K562 (cell line): ENCODE results near the gene CYP2D6. TPM values are rescaled to one million over a fixed set of nuclear protein-coding genes. Genes with fewer than 3 reads are reported as not detected.

Experiments
- BRD4 ChIP-seq: fragments of 200-600 bp; sonication (generic); IDR thresholded peaks from 2 replicates; pipeline ENCODE4 v1.6.1; 2017; ENCODE audit warnings: inconsistent platforms
- COPS2 ChIP-seq: fragments of 450-650 bp; conservative IDR thresholded peaks from 2 replicates; pipeline ENCODE4 v1.6.1; 2016; ENCODE audit warnings: mild to moderate bottlenecking, moderate library complexity
- CTBP1 ChIP-seq: fragments of 450-650 bp; IDR thresholded peaks from 2 replicates; pipeline ENCODE4 v1.6.1; 2016; ENCODE audit warnings: borderline replicate concordance
- E2F8 ChIP-seq: fragments of 450-650 bp; IDR thresholded peaks from 2 replicates; pipeline ENCODE4 v1.7.1; 2018; ENCODE audit warnings: mild to moderate bottlenecking, low read depth; ENCODE audit not compliant: partially characterized antibody
- HDAC1 ChIP-seq, 2 experiments: fragments of 450-650 bp; IDR thresholded peaks; 2 replicates each; pipeline ENCODE4 v1.6.1; 2016 to 2017; ENCODE audit warnings: inconsistent platforms in 1 of 2, mild to moderate bottlenecking in 1 of 2, moderate library complexity in 1 of 2
- MAFK ChIP-seq: IDR thresholded peaks from 2 replicates; pipeline ENCODE4 v1.6.1; 2011; ENCODE audit warnings: low read length, improper control_type of control experiment
- NFE2 ChIP-seq: IDR thresholded peaks from 2 replicates; pipeline ENCODE4 v1.6.1; 2014; ENCODE audit warnings: antibody characterized with exemption, low read depth
- NR2C2 ChIP-seq, 2 experiments: fragments of 200-800 bp in 1 of 2; sonication (Bioruptor generic) in 1 of 2; sonication (generic) in 1 of 2; formaldehyde crosslinking in 1 of 2; IDR thresholded peaks; 2 replicates each; pipeline versions ENCODE4 v1.6.1 to v1.8.0; 2016 to 2022; ENCODE audit warnings: mild to moderate bottlenecking in 1 of 2, missing compliant biosample characterization in 1 of 2, missing genetic modification characterization in 1 of 2, missing genetic modification reagents in 1 of 2
- TAF1 ChIP-seq: IDR thresholded peaks from 2 replicates; pipeline ENCODE4 v1.6.1; 2011; ENCODE audit warnings: mild to moderate bottlenecking, low read length, moderate library complexity; ENCODE audit not compliant: insufficient read depth, control insufficient read depth, severe bottlenecking; ENCODE audit errors: extremely low read depth
- ZSCAN32 ChIP-seq: fragments of 450-650 bp; formaldehyde crosslinking; IDR thresholded peaks from 2 replicates; pipeline ENCODE4 v1.4.0; 2020; ENCODE audit warnings: mild to moderate bottlenecking, moderate library complexity
- polyA plus RNA-seq, 8 experiments: library from polyadenylated mRNA; depleted of rRNA in 4 of 8; stranded (reverse) in 5 of 8; unstranded in 3 of 8; fragments of >200 nt; fragmentation: Nextera tagmentation in 2 of 8; fragmentation: Illumina TruSeq in 1 of 8; extraction: Ambion mirVana in 2 of 8; extraction: Trizol in 1 of 8; gene quantifications; 2 replicates each; pipeline versions ENCODE4 v1.2.1 to v1.2.3, GENCODE V29; 2011 to 2014; ENCODE audit warnings: inconsistent platforms in 1 of 8, missing spikeins in 1 of 8
- total RNA-seq, 7 experiments: library from RNA; depleted of rRNA in 6 of 7; stranded (reverse); fragments of >200 nt in 6 of 7; fragmentation: Illumina TruSeq in 2 of 7; extraction: Trizol in 2 of 7; gene quantifications; 2 replicates each; pipeline versions ENCODE4 v1.2.1 to v1.2.3, GENCODE V29; 2011 to 2021; ENCODE audit warnings: low replicate concordance in 1 of 7

Gene CYP2D6
- total and polyA plus RNA-seq, 9 of the 15 experiments (the other 6 are each of a cell fraction or from before 2014, with no cell fraction given): 0.04 to 0.20 (median 0.09) TPM; not detected in 5

- no peak for TF ChIP-seq E2F8
- TF ChIP-seq NFE2: no peak
- TF ChIP-seq TAF1: no peak
- TF ChIP-seq COPS2: no peak
- TF ChIP-seq ZSCAN32 (CRISPR knock-in tag): no peak
- TF ChIP-seq HDAC1 (IDR thresholded peaks at IDR 0.05): no peak
- TF ChIP-seq MAFK: no peak
- TF ChIP-seq NR2C2 (CRISPR knock-in tag; IDR thresholded peaks at IDR 0.05): no peak
- no peak for TF ChIP-seq NR2C2 (tag; IDR thresholded peaks at IDR 0.05)
- TF ChIP-seq CTBP1: no peak
- no peak for TF ChIP-seq BRD4
Observed at GRCh38 chr22:42076764-42077485, 53.7 kb downstream of the CYP2D6 start (continued).

Other genes starting within 250 kb of the CYP2D6 start
Only the 7 nearest of the 10 such genes appear.
- not detected in 2 replicates for gene SEPTIN3, start 161.4 kb downstream of the CYP2D6 start, total RNA-seq (2014; rRNA removed)
- gene SEPTIN3, start 161.4 kb downstream of the CYP2D6 start, total RNA-seq (2014; rRNA removed; fragmentation: Illumina TruSeq; extraction: Trizol): not detected in 2 replicates
- gene SEPTIN3, start 161.4 kb downstream of the CYP2D6 start, total RNA-seq (2015; rRNA removed; fragmentation: Illumina TruSeq; extraction: Trizol): not detected in 2 replicates
- gene SEPTIN3, start 161.4 kb downstream of the CYP2D6 start, total RNA-seq (2021): not detected in 2 replicates
- 0.06 and 0.08 TPM in 2 replicates for gene SEPTIN3, start 161.4 kb downstream of the CYP2D6 start, polyA plus RNA-seq (2011; rRNA removed)
- gene SEPTIN3, start 161.4 kb downstream of the CYP2D6 start, polyA plus RNA-seq (2014; fragmentation: Illumina TruSeq; extraction: Trizol): not detected in 2 replicates
- not detected for gene SEPTIN3, start 161.4 kb downstream of the CYP2D6 start, polyA plus RNA-seq (2014; fragmentation: Nextera tagmentation; extraction: Ambion mirVana)
- not detected in 2 replicates for gene SEPTIN3, start 161.4 kb downstream of the CYP2D6 start, polyA plus RNA-seq (2014; rRNA removed)
- not detected in 2 replicates for gene WBP2NL, start 132.0 kb downstream of the CYP2D6 start, total RNA-seq (2014; rRNA removed)
- not detected in 2 replicates for gene WBP2NL, start 132.0 kb downstream of the CYP2D6 start, total RNA-seq (2014; rRNA removed; fragmentation: Illumina TruSeq; extraction: Trizol)
- gene WBP2NL, start 132.0 kb downstream of the CYP2D6 start, total RNA-seq (2015; rRNA removed; fragmentation: Illumina TruSeq; extraction: Trizol): not detected in 2 replicates
- gene WBP2NL, start 132.0 kb downstream of the CYP2D6 start, total RNA-seq (2021): not detected in 2 replicates
- gene WBP2NL, start 132.0 kb downstream of the CYP2D6 start, polyA plus RNA-seq (2011; rRNA removed): not detected in 2 replicates
- gene WBP2NL, start 132.0 kb downstream of the CYP2D6 start, polyA plus RNA-seq (2014; fragmentation: Illumina TruSeq; extraction: Trizol): not detected in 2 replicates
- not detected for gene WBP2NL, start 132.0 kb downstream of the CYP2D6 start, polyA plus RNA-seq (2014; fragmentation: Nextera tagmentation; extraction: Ambion mirVana)
- not detected in 2 replicates for gene WBP2NL, start 132.0 kb downstream of the CYP2D6 start, polyA plus RNA-seq (2014; rRNA removed)
- 19.5 and 20.6 TPM in 2 replicates for gene NAGA, start 60.0 kb downstream of the CYP2D6 start, total RNA-seq (2014; rRNA removed)
- 9.9 and 11.5 TPM in 2 replicates for gene NAGA, start 60.0 kb downstream of the CYP2D6 start, total RNA-seq (2014; rRNA removed; fragmentation: Illumina TruSeq; extraction: Trizol)
- gene NAGA, start 60.0 kb downstream of the CYP2D6 start, total RNA-seq (2015; rRNA removed; fragmentation: Illumina TruSeq; extraction: Trizol): 15.9 and 16.1 TPM in 2 replicates
- gene NAGA, start 60.0 kb downstream of the CYP2D6 start, total RNA-seq (2021): 20.0 and 20.4 TPM in 2 replicates
- 18.1 and 19.7 TPM in 2 replicates for gene NAGA, start 60.0 kb downstream of the CYP2D6 start, polyA plus RNA-seq (2011; rRNA removed)
- gene NAGA, start 60.0 kb downstream of the CYP2D6 start, polyA plus RNA-seq (2014; fragmentation: Illumina TruSeq; extraction: Trizol): 20.6 and 22.1 TPM in 2 replicates
- gene NAGA, start 60.0 kb downstream of the CYP2D6 start, polyA plus RNA-seq (2014; fragmentation: Nextera tagmentation; extraction: Ambion mirVana): 1 to 10 TPM; 6.5 to 7.0 TPM
- 17.4 and 18.7 TPM in 2 replicates for gene NAGA, start 60.0 kb downstream of the CYP2D6 start, polyA plus RNA-seq (2014; rRNA removed)
- not detected in 2 replicates for gene PHETA2, start 56.6 kb downstream of the CYP2D6 start, total RNA-seq (2014; rRNA removed)
- 0.06 TPM in 1 of 2 replicates, not detected in the other for gene PHETA2, start 56.6 kb downstream of the CYP2D6 start, total RNA-seq (2014; rRNA removed; fragmentation: Illumina TruSeq; extraction: Trizol)
- gene PHETA2, start 56.6 kb downstream of the CYP2D6 start, total RNA-seq (2015; rRNA removed; fragmentation: Illumina TruSeq; extraction: Trizol): 0.07 and 0.08 TPM in 2 replicates
- gene PHETA2, start 56.6 kb downstream of the CYP2D6 start, total RNA-seq (2021): 0.18 and 0.22 TPM in 2 replicates
- gene PHETA2, start 56.6 kb downstream of the CYP2D6 start, polyA plus RNA-seq (2011; rRNA removed): 0.08 and 0.14 TPM in 2 replicates
- gene PHETA2, start 56.6 kb downstream of the CYP2D6 start, polyA plus RNA-seq (2014; fragmentation: Illumina TruSeq; extraction: Trizol): 0.08 TPM in 1 of 2 replicates, not detected in the other
- not detected for gene PHETA2, start 56.6 kb downstream of the CYP2D6 start, polyA plus RNA-seq (2014; fragmentation: Nextera tagmentation; extraction: Ambion mirVana)
- gene PHETA2, start 56.6 kb downstream of the CYP2D6 start, polyA plus RNA-seq (2014; rRNA removed): 0.07 and 0.31 TPM in 2 replicates
- gene SMDT1, start 51.1 kb downstream of the CYP2D6 start, total RNA-seq (2014; rRNA removed): 7.9 and 19.3 TPM in 2 replicates
- gene SMDT1, start 51.1 kb downstream of the CYP2D6 start, total RNA-seq (2014; rRNA removed; fragmentation: Illumina TruSeq; extraction: Trizol): 14.0 and 14.3 TPM in 2 replicates
- gene SMDT1, start 51.1 kb downstream of the CYP2D6 start, total RNA-seq (2015; rRNA removed; fragmentation: Illumina TruSeq; extraction: Trizol): 9.8 and 12.9 TPM in 2 replicates
- gene SMDT1, start 51.1 kb downstream of the CYP2D6 start, total RNA-seq (2021): 65.2 and 68.7 TPM in 2 replicates
- gene SMDT1, start 51.1 kb downstream of the CYP2D6 start, polyA plus RNA-seq (2011; rRNA removed): 23.2 and 28.7 TPM in 2 replicates
- gene SMDT1, start 51.1 kb downstream of the CYP2D6 start, polyA plus RNA-seq (2014; fragmentation: Illumina TruSeq; extraction: Trizol): 13.5 and 26.6 TPM in 2 replicates
- 10 to 100 TPM; 11.7 to 20.3 TPM for gene SMDT1, start 51.1 kb downstream of the CYP2D6 start, polyA plus RNA-seq (2014; fragmentation: Nextera tagmentation; extraction: Ambion mirVana)
- 33.6 and 38.0 TPM in 2 replicates for gene SMDT1, start 51.1 kb downstream of the CYP2D6 start, polyA plus RNA-seq (2014; rRNA removed)
- gene NDUFA6, start 40.0 kb downstream of the CYP2D6 start, total RNA-seq (2014; rRNA removed): 103 and 110 TPM in 2 replicates
- gene NDUFA6, start 40.0 kb downstream of the CYP2D6 start, total RNA-seq (2014; rRNA removed; fragmentation: Illumina TruSeq; extraction: Trizol): 113 and 132 TPM in 2 replicates
- gene NDUFA6, start 40.0 kb downstream of the CYP2D6 start, total RNA-seq (2015; rRNA removed; fragmentation: Illumina TruSeq; extraction: Trizol): 117 and 129 TPM in 2 replicates
- gene NDUFA6, start 40.0 kb downstream of the CYP2D6 start, total RNA-seq (2021): 90.0 and 103 TPM in 2 replicates
- gene NDUFA6, start 40.0 kb downstream of the CYP2D6 start, polyA plus RNA-seq (2011; rRNA removed): 103 and 128 TPM in 2 replicates
- gene NDUFA6, start 40.0 kb downstream of the CYP2D6 start, polyA plus RNA-seq (2014; fragmentation: Illumina TruSeq; extraction: Trizol): 106 and 110 TPM in 2 replicates
- 100 to 1,000 TPM; 465 to 474 TPM for gene NDUFA6, start 40.0 kb downstream of the CYP2D6 start, polyA plus RNA-seq (2014; fragmentation: Nextera tagmentation; extraction: Ambion mirVana)
- gene NDUFA6, start 40.0 kb downstream of the CYP2D6 start, polyA plus RNA-seq (2014; rRNA removed): 141 and 148 TPM in 2 replicates
- 22.5 and 26.7 TPM in 2 replicates for gene TCF20, start 139.8 kb upstream of the CYP2D6 start, total RNA-seq (2014; rRNA removed)
- gene TCF20, start 139.8 kb upstream of the CYP2D6 start, total RNA-seq (2014; rRNA removed; fragmentation: Illumina TruSeq; extraction: Trizol): 17.5 and 17.6 TPM in 2 replicates
- gene TCF20, start 139.8 kb upstream of the CYP2D6 start, total RNA-seq (2015; rRNA removed; fragmentation: Illumina TruSeq; extraction: Trizol): 19.0 TPM in 2 replicates
- 37.5 and 43.6 TPM in 2 replicates for gene TCF20, start 139.8 kb upstream of the CYP2D6 start, total RNA-seq (2021)
- 12.9 and 13.5 TPM in 2 replicates for gene TCF20, start 139.8 kb upstream of the CYP2D6 start, polyA plus RNA-seq (2011; rRNA removed)
- 15.9 and 18.6 TPM in 2 replicates for gene TCF20, start 139.8 kb upstream of the CYP2D6 start, polyA plus RNA-seq (2014; fragmentation: Illumina TruSeq; extraction: Trizol)
- under 1 TPM; 0.35 to 0.44 TPM for gene TCF20, start 139.8 kb upstream of the CYP2D6 start, polyA plus RNA-seq (2014; fragmentation: Nextera tagmentation; extraction: Ambion mirVana)
- 12.9 and 13.3 TPM in 2 replicates for gene TCF20, start 139.8 kb upstream of the CYP2D6 start, polyA plus RNA-seq (2014; rRNA removed)